ENCODE results near the gene FAM174C.

DNA sequence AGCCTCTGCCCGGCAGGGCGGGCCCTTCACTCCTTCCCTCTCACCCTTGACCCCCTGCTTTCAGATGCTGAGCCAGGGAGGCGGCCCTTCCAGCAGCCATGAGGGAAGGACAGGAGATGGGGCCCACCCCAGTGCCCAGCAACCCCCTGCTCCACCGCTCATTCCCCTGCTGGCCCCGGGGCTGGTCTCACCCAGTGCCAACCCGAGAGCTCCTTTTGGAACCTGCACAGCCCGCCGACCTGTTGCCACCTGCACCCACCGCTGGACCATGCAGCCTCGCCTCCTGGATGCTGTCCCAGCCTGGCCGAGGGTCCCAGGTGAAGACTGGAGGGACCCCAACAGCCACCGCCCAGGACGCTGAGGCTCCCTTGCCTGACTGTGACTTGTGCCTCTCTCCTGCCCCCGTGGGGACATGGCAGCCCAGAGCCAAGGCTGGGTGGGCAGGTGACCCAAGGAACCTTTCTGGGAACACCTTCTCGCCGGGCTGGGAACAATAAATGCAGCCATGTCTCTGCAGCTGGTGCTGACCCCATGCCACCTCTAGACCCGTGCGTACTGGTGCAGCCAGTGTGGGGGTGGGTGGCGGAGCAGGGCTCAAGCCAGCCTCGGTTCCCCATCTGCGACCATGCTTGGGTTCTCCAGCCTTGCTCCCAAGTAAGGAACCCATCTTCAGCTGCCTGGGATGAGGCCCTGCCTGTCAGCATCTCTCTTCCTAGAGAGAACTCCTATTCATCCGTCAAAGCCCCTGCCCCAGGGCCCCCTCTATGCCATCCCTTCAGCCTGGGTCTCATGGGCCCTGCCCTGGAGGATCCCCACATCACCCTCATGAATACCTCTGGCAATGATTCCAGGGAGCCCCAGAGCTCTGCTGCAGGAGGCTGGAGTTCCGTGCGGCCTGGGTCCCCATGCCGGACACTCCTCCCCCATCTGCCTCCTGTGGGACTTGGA, 3.7 kb downstream of the FAM174C start:
- TF ChIP-seq, protein P1, sequence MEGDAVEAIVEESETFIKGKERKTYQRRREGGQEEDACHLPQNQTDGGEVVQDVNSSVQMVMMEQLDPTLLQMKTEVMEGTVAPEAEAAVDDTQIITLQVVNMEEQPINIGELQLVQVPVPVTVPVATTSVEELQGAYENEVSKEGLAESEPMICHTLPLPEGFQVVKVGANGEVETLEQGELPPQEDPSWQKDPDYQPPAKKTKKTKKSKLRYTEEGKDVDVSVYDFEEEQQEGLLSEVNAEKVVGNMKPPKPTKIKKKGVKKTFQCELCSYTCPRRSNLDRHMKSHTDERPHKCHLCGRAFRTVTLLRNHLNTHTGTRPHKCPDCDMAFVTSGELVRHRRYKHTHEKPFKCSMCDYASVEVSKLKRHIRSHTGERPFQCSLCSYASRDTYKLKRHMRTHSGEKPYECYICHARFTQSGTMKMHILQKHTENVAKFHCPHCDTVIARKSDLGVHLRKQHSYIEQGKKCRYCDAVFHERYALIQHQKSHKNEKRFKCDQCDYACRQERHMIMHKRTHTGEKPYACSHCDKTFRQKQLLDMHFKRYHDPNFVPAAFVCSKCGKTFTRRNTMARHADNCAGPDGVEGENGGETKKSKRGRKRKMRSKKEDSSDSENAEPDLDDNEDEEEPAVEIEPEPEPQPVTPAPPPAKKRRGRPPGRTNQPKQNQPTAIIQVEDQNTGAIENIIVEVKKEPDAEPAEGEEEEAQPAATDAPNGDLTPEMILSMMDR (conservative IDR thresholded peaks at IDR 0.05; ENCODE audit: low read depth, low read length), result no peak
- no peak for TF ChIP-seq EZH2 (IDR thresholded peaks at IDR 0.05; ENCODE audit: low read length, unreplicated experiment)
